ENCODE results near the gene CETN1. TPM values are rescaled to one million over a fixed set of nuclear protein-coding genes. Genes with fewer than 3 reads are reported as not detected.

CETN1 gene
- total RNA-seq, 3 donors from 2014 or later = not detected

DNA sequence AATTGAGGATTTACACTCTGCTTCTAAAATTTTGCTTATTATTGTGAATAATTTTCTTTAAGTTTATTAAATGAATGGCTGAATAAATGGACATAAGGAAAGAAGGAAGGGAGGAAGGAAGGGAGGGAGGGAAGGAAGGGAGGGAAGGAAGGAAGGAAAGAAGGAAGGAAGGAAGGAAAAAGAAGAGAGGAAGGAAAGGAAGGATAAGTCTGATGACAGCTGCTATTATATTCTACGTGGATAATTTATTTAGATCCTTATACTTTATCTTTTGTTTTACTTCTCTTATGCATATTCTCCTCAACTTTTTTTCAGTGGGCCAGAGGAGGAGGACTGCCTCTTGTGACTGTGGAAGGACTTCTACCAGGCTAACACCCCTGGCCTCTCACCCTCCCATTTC lies 34.0 kb downstream of the CETN1 start:
- no peaks in the 10 kb centered on the region for H3K9me3 ChIP-seq
- no peaks in the 10 kb centered on the region for H3K36me3 ChIP-seq
- intact Hi-C loops (cut with DNase I; ENCODE audit: low total_unique reads) = no loop called here
- no peaks in the 10 kb centered on the region for H3K27me3 ChIP-seq
- DNase-seq (ENCODE audit: low spot score in 2 of 2) = no peak
- H3K4me3 ChIP-seq = no peak overlapping the region
- H3K27ac ChIP-seq = no peak overlapping the region
- TF ChIP-seq, protein P1, sequence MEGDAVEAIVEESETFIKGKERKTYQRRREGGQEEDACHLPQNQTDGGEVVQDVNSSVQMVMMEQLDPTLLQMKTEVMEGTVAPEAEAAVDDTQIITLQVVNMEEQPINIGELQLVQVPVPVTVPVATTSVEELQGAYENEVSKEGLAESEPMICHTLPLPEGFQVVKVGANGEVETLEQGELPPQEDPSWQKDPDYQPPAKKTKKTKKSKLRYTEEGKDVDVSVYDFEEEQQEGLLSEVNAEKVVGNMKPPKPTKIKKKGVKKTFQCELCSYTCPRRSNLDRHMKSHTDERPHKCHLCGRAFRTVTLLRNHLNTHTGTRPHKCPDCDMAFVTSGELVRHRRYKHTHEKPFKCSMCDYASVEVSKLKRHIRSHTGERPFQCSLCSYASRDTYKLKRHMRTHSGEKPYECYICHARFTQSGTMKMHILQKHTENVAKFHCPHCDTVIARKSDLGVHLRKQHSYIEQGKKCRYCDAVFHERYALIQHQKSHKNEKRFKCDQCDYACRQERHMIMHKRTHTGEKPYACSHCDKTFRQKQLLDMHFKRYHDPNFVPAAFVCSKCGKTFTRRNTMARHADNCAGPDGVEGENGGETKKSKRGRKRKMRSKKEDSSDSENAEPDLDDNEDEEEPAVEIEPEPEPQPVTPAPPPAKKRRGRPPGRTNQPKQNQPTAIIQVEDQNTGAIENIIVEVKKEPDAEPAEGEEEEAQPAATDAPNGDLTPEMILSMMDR (IDR thresholded peaks at IDR 0.05) = no peak
- TF ChIP-seq POLR2AphosphoS5 (IDR thresholded peaks at IDR 0.05) = no peak
- TF ChIP-seq POLR2A (IDR thresholded peaks at IDR 0.05) = no peak
- H3K4me1 ChIP-seq = no peaks in the 10 kb centered on the region

DNA sequence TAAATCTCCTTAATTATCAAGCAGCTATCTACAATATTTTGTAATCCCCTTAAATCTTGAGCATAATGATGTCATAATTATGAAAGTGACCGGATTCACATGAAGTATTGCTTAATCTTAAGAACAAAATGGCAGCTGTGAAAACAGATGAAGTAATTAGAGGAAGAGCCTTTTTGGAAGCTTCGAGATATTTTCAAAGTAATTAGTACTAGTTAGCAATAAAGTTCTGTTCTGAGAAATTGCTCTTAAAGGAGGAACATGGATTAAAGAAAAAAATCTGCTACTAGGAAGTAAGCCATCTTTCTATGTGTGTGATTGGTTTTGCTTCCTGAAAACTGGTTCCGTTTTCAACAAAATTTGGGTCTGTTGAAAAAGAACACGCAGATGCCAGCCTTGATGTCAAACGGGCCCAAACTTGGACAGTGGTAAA lies 34.9 kb downstream of the CETN1 start:
- no peaks in the 10 kb centered on the region for H3K9me3 ChIP-seq

DNA sequence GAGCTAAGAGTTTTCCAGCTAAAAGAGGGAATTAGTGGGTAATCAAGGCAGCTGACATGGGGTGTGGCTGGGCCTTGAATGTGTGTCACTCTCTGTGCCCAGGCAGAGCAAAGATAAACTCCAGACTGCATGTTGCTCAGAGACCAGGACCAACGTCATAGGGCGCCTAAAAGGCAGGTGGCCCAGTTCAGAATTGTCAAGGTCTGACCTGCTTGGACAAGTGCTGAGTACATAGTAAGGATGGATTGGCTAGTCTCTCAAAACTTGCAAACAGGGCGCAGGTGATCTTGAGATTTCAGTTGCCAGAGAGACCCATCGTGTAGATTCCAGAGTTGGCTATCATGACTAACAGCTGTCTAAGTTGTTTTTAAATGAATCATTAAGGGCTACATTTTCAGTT lies 35.6 kb downstream of the CETN1 start:
- no peak overlapping the region for H3K4me3 ChIP-seq
- TF ChIP-seq, protein P1 (IDR thresholded peaks at IDR 0.05) = no peak
- TF ChIP-seq POLR2A (IDR thresholded peaks at IDR 0.05) (no peak), POLR2AphosphoS5 (IDR thresholded peaks at IDR 0.05) (no peak)
- no peaks in the 10 kb centered on the region for H3K4me1 ChIP-seq
- H3K27me3 ChIP-seq = no peaks in the 10 kb centered on the region
- intact Hi-C loops (cut with DNase I; ENCODE audit: low total_unique reads) = no loop called here
- no peaks in the 10 kb centered on the region for H3K36me3 ChIP-seq
- H3K27ac ChIP-seq = no peak overlapping the region
- no peak for DNase-seq (ENCODE audit: low spot score in 2 of 2)
- no peaks in the 10 kb centered on the region for H3K9me3 ChIP-seq

More for the DNA sequence above, 34.9 kb downstream of the CETN1 start:
- Histone ChIP-seq H3K36me3 (no peaks in the 10 kb centered on the region), H3K4me3 (no peak overlapping the region), H3K4me1 (no peaks in the 10 kb centered on the region), H3K27ac (no peak overlapping the region), H3K27me3 (no peaks in the 10 kb centered on the region)
- intact Hi-C loops (cut with DNase I; ENCODE audit: low total_unique reads) = no loop called here
- DNase-seq (ENCODE audit: low spot score in 2 of 2) = no peak
- TF ChIP-seq POLR2AphosphoS5 (IDR thresholded peaks at IDR 0.05) = no peak
- no peak for TF ChIP-seq POLR2A (IDR thresholded peaks at IDR 0.05)
- TF ChIP-seq, protein P1 (IDR thresholded peaks at IDR 0.05) = no peak

DNA sequence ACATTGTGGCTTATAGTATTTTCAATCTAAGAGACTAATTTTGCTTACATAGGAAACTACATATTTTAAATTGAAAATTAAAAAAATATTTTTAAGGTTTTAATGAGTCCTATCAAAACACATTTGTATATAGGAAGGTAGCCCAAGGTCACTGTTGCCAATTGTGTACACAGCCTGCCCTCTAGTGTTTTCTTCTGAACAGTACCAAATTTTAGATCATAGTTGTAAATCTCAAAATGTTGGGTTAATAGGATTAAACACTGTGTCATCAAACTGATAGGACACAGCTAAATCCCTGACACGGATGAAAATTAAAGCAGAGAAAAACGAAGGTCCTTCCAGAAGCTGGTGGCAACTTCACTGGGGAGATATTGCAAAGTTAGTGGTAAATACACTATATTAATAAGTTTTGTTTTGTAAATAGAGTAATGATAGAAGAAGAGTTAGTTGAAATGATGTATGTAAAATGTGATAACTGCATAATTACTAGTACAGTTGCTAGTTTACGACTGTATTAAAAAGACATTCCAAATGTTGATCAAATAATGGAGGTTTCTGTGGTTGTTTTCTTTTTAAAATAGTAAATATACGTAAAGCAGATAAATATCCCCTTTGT lies 36.3 kb downstream of the CETN1 start:
- H3K4me1 ChIP-seq = no peaks in the 10 kb centered on the region
- no peaks in the 10 kb centered on the region for H3K9me3 ChIP-seq
- TF ChIP-seq, protein P1 (IDR thresholded peaks at IDR 0.05) = peak; percentile 9 to 59 (median 53)
- TF ChIP-seq POLR2AphosphoS5 (IDR thresholded peaks at IDR 0.05) = no peak
- TF ChIP-seq POLR2A (IDR thresholded peaks at IDR 0.05) = no peak
- H3K36me3 ChIP-seq = no peaks in the 10 kb centered on the region
- no peak overlapping the region for H3K4me3 ChIP-seq
- H3K27ac ChIP-seq = no peak overlapping the region
- H3K27me3 ChIP-seq = no peaks in the 10 kb centered on the region
- intact Hi-C loops (cut with DNase I; ENCODE audit: low total_unique reads) = no loop called here
- no peak for DNase-seq (ENCODE audit: low spot score in 2 of 2)

DNA sequence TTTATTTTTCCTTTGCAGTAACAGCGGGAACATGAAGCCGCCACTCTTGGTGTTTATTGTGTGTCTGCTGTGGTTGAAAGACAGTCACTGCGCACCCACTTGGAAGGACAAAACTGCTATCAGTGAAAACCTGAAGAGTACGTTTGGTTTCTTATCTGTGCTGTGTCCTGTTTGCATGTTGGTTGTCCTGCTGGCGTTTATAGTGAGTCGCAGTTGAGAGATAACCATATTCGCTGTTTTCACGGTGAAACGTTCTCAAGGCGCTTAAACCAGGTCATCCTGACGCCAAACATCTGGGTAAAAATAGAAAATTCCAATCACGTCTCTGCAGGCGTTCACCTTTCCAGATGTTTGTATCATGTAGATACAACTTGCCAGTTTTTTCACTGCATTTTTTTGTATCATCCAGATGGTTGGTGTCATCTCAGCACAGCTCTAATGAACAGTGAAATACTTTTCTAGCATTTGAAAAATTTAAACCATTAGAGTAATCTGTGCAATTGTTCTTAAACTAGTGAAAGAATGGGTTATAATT lies 37.9 kb downstream of the CETN1 start:
- H3K27ac ChIP-seq = no peak overlapping the region
- intact Hi-C loops (cut with DNase I; ENCODE audit: low total_unique reads) = no loop called here
- no peaks in the 10 kb centered on the region for H3K36me3 ChIP-seq
- TF ChIP-seq, protein P1 (IDR thresholded peaks at IDR 0.05) = no peak
- TF ChIP-seq POLR2AphosphoS5 (IDR thresholded peaks at IDR 0.05) = no peak
- no peak for TF ChIP-seq POLR2A (IDR thresholded peaks at IDR 0.05)
- DNase-seq (ENCODE audit: low spot score in 2 of 2) = no peak
- no peaks in the 10 kb centered on the region for H3K9me3 ChIP-seq
- H3K4me1 ChIP-seq = no peaks in the 10 kb centered on the region
- no peak overlapping the region for H3K4me3 ChIP-seq
- H3K27me3 ChIP-seq = no peaks in the 10 kb centered on the region

Data from breast epithelium (tissue), 4 donors.